ENCODE data around the gene GDPD5. TPM values are rescaled to one million over a fixed set of nuclear protein-coding genes. Genes with fewer than 3 reads are reported as not detected.
A peak's percentile ranks its signal among the peaks of the same experiment; 100 is the strongest.

GDPD5 gene
- total RNA-seq, 1 experiment from 2014 or later: 7.8 TPM

DNA sequence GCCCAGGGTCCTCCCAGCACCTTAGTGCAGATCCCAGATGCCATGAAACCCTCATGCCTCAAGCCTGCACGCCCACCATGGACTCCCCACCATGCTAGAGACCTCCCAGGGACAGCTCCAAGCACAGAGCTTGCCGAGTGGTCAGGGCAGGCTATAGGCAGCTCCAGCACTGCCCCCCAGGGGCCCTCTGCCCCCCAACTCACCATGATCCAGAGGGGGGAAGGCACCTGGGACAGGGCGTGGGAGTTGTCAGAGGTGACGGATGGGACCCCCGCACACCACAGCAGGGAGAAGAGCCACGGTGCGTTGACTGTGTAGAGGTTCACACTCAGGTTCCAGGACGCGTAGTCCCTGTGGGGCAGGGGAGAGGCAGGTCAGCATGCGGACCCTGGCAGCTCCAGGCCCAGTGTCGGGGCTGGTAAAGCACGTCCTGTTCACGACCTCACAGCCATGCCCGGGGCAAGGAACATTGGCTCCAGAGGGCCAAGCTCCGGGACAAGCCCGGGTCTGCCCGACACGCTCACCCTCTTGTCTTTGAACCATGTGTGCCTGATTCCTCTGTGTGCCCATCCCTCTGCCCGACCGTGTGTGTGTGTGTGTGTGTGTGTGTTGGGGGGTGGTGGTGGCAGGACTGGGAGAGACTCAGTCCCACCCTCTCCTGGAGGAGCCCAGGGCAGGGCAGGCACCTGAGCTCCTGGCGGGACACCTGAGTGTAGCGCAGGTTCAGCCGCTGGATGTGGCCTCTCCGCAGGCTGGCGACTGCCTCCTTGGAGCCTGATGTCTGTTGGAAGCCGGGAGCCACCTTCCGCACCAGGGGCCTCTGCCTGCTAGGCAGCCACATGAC, 84.6 kb downstream of the GDPD5 start:
- Histone ChIP-seq H3K27ac (ENCODE audit: insufficient read length, low read depth, low read length) (no peak overlapping the region), H3T11ph (ENCODE audit: low read length) (no peak overlapping the region), H3K4me2 (ENCODE audit: insufficient read depth, insufficient read length, low read length) (no peak overlapping the region), H3K4me1 (ENCODE audit: insufficient read depth, low read length) (no peaks in the 10 kb centered on the region; the same call in 1 of the 2 replicates), H2BK15ac (ENCODE audit: low read depth, low read length) (no peak overlapping the region), H3K18ac (ENCODE audit: insufficient read length, low read depth, low read length) (no peak overlapping the region), H3K9ac (ENCODE audit: extremely low read depth, insufficient read length, low read length) (no peak overlapping the region), H3K23me2 (ENCODE audit: insufficient read length, low read depth, low read length, poor library complexity, severe bottlenecking) (no peaks in the 10 kb centered on the region), H2BK120ac (ENCODE audit: low read depth, low read length, poor library complexity, severe bottlenecking) (no peak overlapping the region), H4K8ac (replicated peaks; ENCODE audit: insufficient read length, low read depth, low read length) (no peak overlapping the region), H4K5ac (ENCODE audit: insufficient read length, low read depth, low read length) (no peak overlapping the region), H3K27me3 (ENCODE audit: insufficient read depth, low read length) (no peaks in the 10 kb centered on the region), H3K56ac (ENCODE audit: insufficient read length, low read depth, low read length) (no peak overlapping the region), H3K79me1 (ENCODE audit: insufficient read depth, low read depth, low read length, poor library complexity, severe bottlenecking) (no peaks in the 10 kb centered on the region), H2BK5ac (ENCODE audit: insufficient read length, low read length) (no peak overlapping the region), H4K91ac (ENCODE audit: insufficient read length, low read depth, low read length) (no peak overlapping the region), H2BK12ac (ENCODE audit: insufficient read length, low read depth, low read length) (no peak overlapping the region), H3K9me3 (ENCODE audit: control insufficient read depth, low read depth, low read length) (no peaks in the 10 kb centered on the region), H2AK5ac (ENCODE audit: insufficient read length, low read length) (no peak overlapping the region), H2BK20ac (ENCODE audit: low read depth, low read length, poor library complexity, severe bottlenecking) (no peak overlapping the region), H3K79me2 (ENCODE audit: insufficient read depth, low read length) (no peaks in the 10 kb centered on the region), H3K14ac (ENCODE audit: insufficient read depth, low read length) (no peak overlapping the region; the same call in 1 of the 2 replicates), H3K23ac (ENCODE audit: insufficient read length, low read depth, low read length) (no peak overlapping the region), H2AFZ (ENCODE audit: low read length) (no peak overlapping the region), H3K4ac (ENCODE audit: low read depth, low read length) (no peak overlapping the region), H4K20me1 (ENCODE audit: control insufficient read depth, insufficient read depth, insufficient read length) (no peaks in the 10 kb centered on the region)
- TF ChIP-seq CTCF (conservative IDR thresholded peaks at IDR 0.05): no peak
- no CpG with 5 or more reads among the region's 27 CpGs for WGBS (ENCODE audit: extremely low coverage, insufficient read length, low lambda C conversion rate)
- no peaks in the 10 kb centered on the region for H3K36me3 Mint-ChIP-seq (ENCODE audit: insufficient read depth in 1 of 3, low read depth in 3 of 3)
- H3K27me3 Mint-ChIP-seq (ENCODE audit: low read depth): peaks cover 11% of the 10 kb centered on the region
- peak overlapping the region in 1 of 3 experiments; percentile 40; a peak in 1 of 7 replicates for H3K27ac Mint-ChIP-seq
- H3K4me1 Mint-ChIP-seq: peaks cover 8 to 21% of the 10 kb centered on the region in 2 experiments
- DNase-seq: no peak
- H3K4me3 Mint-ChIP-seq: no peak overlapping the region; a peak in 1 of 5 replicates
- no peaks in the 10 kb centered on the region for H3K9me3 Mint-ChIP-seq
